ENCODE results near the gene FBXL7.

Gene FBXL7

DNA sequence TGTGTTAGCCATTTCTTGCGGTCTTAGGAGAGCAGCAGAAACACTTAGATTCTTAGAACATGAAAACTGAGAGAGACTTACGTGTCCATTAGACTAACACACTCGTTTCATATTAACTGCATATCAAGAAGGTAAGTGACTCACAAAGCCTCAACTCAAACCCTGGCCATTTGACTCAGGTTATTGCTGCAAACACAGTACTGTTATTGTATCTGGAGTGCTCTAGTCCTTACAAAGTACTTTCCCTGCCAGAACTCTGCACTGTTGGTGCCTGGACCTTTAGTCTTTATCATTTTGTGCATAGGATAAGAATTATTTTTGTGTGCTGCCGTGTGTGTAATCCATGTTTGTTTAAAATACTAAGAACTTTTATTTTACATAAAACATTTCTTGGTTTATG is 155.7 kb downstream of the FBXL7 start:
- TF ChIP-seq, protein P1, sequence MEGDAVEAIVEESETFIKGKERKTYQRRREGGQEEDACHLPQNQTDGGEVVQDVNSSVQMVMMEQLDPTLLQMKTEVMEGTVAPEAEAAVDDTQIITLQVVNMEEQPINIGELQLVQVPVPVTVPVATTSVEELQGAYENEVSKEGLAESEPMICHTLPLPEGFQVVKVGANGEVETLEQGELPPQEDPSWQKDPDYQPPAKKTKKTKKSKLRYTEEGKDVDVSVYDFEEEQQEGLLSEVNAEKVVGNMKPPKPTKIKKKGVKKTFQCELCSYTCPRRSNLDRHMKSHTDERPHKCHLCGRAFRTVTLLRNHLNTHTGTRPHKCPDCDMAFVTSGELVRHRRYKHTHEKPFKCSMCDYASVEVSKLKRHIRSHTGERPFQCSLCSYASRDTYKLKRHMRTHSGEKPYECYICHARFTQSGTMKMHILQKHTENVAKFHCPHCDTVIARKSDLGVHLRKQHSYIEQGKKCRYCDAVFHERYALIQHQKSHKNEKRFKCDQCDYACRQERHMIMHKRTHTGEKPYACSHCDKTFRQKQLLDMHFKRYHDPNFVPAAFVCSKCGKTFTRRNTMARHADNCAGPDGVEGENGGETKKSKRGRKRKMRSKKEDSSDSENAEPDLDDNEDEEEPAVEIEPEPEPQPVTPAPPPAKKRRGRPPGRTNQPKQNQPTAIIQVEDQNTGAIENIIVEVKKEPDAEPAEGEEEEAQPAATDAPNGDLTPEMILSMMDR (IDR thresholded peaks at IDR 0.05; ENCODE audit: extremely low read depth, missing control alignments) = no peak
- DNase-seq (ENCODE audit: low spot score) = no peak

DNA sequence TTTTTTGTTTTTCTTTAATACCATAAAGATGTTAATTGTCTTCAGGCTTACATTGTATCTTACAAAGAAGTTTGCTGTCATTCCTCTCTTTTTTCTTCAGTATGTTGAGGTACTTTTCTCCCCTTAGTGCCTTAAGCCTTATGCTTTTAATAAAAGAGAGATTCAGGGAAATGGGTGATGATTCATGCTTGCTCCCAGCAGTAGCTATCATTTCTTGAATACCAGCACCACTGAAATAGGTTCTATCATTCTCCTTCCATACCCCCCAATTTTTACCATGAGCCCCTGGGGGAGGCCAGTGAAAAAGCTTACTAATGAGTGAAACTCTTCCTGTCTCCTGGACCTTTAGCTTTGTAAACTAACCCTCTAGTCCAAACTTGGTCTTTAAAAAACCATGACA is 165.0 kb downstream of the FBXL7 start:
- no peak for DNase-seq (ENCODE audit: low spot score)
- TF ChIP-seq, protein P1 (IDR thresholded peaks at IDR 0.05; ENCODE audit: extremely low read depth, missing control alignments) = no peak

DNA sequence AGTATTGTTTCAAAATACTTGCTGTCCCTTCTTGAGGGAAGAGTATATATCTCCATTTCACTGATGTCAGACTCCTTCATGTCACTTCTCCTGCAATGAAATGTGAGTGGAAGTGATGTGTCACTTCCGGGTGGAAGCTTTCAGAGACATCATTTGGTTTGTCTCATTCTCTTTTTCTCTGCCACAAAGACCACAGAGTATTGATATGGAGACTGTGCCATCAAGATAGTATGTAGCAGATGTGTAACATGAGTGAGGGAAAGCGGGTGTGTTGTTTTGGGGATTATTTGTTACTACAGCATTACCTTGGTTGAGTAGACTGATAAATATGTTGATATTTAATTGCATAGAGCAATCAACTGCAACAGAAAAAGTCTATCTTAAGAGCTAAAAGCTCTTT is 169.8 kb downstream of the FBXL7 start:
- no peak for DNase-seq (ENCODE audit: low spot score)
- TF ChIP-seq, protein P1 (IDR thresholded peaks at IDR 0.05; ENCODE audit: extremely low read depth, missing control alignments) = no peak

DNA sequence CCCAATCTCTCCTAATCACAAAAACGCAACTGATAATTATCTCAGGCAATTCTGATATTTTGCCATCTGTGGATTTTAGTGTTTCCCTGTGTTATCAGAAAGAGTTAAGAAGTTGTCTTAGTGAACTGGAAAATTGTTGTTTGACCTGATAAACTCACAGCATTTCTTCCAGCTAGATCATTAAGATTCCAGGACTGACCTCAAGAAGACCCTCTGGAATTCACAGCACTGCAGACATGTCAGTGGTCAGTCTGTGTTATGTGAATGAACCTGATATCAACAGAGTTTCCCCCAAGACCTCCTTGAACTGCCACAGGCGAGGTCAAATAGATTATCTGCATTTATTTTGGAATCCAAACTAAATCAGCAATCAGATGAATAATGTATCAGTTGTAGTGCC is 174.7 kb downstream of the FBXL7 start:
- no peak for DNase-seq (ENCODE audit: low spot score)
- TF ChIP-seq, protein P1 (IDR thresholded peaks at IDR 0.05; ENCODE audit: extremely low read depth, missing control alignments) = no peak

DNA sequence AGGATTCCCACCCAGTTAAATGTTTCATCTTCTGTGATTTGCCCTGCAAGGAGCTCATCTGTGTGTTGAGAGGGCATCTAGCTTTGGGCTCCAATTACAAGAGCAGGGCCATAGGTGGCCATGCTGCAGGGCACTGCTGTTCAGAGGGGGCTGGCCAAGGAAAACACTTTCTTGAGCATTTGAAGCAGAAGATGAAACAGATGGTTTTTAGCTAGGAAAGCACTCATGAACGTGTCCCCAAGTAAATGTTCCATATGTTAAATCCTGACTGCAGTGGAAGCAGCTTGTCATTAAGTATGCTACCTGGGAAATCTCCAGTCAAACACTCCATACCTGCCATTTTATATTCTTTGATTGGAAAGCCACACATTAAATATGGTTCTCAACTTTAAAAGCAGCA is 176.6 kb downstream of the FBXL7 start:
- TF ChIP-seq, protein P1 (IDR thresholded peaks at IDR 0.05; ENCODE audit: extremely low read depth, missing control alignments) = no peak
- DNase-seq (ENCODE audit: low spot score) = no peak

DNA sequence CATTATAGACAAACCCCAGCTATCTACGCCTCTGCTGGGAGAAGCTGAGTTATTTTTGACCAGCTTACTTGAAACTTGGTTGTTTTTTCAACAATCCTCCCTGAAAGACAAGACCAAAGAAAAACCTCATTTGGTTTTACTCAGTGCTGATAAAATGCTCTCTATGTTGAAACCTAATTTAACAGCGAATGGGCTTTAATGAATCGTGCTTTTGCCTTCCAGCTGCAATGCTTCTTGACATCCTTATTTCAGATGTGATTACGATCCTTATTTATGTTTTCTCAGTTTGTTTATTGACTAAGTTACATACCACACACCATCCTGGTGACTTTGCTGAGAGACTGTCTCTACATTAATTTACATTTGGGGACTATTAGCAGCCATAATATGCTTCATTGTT is 179.2 kb downstream of the FBXL7 start:
- TF ChIP-seq, protein P1 (IDR thresholded peaks at IDR 0.05; ENCODE audit: extremely low read depth, missing control alignments) = no peak
- no peak for DNase-seq (ENCODE audit: low spot score)

DNA sequence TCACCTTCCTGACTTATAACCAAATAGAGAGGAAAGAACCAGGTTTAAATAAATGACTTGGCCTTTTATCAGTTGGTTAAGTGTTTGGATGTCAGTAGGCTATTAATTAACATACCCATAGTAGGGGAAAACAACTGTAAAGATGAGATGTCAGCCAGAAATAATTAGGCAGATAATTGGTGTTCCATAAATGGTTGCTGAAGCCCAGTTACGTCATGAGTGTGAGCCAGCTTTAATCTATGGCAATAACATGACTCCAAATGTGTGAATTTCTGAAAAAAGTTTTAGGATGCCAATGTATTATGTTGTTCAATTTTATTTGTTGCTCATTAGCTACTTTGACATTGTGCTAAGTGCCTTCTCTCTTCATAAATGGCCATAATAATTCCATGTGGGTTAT is 180.5 kb downstream of the FBXL7 start:
- no peak for DNase-seq (ENCODE audit: low spot score)
- TF ChIP-seq, protein P1 (IDR thresholded peaks at IDR 0.05; ENCODE audit: extremely low read depth, missing control alignments) = no peak
